ENCODE results near the gene IRF1. TPM values are rescaled to one million over a fixed set of nuclear protein-coding genes. Genes with fewer than 3 reads are reported as not detected.
"Not testable (repeated sequence)": the region's sequence is repeated elsewhere in the genome, so short reads cannot be mapped to it uniquely, and the experiment has no call there.

Gene IRF1
- polyA plus RNA-seq, 1 experiment: 25.5 TPM

DNA sequence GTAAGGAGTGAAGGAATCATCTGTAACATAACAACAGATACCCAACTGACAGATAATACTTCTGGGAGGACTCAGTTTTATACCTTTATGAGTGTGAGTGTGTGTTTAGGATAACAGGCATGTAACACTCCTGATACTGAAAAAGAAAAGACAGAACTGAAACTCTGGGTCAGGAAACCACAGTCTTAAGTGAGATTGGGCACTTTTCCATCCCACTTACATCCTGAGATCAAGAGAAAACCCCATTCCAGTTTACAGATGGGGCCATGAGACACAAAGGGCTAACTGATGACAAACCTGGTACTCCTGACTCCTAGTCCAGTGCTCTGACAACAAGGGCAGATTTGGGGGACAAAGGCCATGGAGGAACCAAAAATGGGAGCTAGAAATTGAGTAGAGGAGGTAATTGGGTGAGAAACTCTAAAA lies 34.7 kb upstream of the IRF1 start:
- Histone ChIP-seq H3K4me3 (ENCODE audit: low read depth, low read length) (no peak overlapping the region), H3K27me3 (ENCODE audit: control insufficient read depth, insufficient read depth, low read length) (no peaks in the 10 kb centered on the region), H3K36me3 (ENCODE audit: control insufficient read depth, insufficient read depth, low read length) (no peaks in the 10 kb centered on the region)
- ChIA-PET CTCF (interaction anchor here (0.7 to 3.4 kb wide), 6 partner anchors 11 to 268 kb away, joined by 3 to 29 read pairs (median 4); no protein-coding TSS in a partner anchor), POLR2A (no interaction called here)
- TF ChIP-seq, protein P1, sequence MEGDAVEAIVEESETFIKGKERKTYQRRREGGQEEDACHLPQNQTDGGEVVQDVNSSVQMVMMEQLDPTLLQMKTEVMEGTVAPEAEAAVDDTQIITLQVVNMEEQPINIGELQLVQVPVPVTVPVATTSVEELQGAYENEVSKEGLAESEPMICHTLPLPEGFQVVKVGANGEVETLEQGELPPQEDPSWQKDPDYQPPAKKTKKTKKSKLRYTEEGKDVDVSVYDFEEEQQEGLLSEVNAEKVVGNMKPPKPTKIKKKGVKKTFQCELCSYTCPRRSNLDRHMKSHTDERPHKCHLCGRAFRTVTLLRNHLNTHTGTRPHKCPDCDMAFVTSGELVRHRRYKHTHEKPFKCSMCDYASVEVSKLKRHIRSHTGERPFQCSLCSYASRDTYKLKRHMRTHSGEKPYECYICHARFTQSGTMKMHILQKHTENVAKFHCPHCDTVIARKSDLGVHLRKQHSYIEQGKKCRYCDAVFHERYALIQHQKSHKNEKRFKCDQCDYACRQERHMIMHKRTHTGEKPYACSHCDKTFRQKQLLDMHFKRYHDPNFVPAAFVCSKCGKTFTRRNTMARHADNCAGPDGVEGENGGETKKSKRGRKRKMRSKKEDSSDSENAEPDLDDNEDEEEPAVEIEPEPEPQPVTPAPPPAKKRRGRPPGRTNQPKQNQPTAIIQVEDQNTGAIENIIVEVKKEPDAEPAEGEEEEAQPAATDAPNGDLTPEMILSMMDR (IDR thresholded peaks at IDR 0.05; ENCODE audit: insufficient read depth, low read depth, low read length): no peak
- no peak for DNase-seq (ENCODE audit: low read depth)

DNA sequence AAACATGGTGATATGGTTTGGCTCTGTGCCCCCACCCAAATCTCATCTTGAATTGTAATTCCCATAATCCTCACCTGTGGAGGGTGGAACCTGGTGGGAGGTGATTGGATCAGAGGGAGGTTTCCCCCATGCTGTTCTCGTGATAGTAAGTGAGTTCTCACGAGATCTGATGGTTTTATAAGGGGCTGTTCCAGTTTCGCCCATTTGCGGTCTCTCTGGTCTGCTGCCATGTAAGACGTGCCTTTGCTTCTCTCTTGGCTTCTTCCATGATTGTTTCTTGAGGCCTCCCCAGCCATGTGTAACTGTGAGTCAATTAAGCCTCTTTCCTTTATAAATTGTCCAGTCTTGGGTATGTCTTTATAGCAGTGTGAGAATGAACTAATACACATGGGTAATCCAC lies 34.3 kb upstream of the IRF1 start:
- CTCF ChIA-PET; DNase-seq (ENCODE audit: low read depth); H3K4me3 ChIP-seq (ENCODE audit: low read depth, low read length); H3K36me3 ChIP-seq (ENCODE audit: control insufficient read depth, insufficient read depth, low read length); H3K27me3 ChIP-seq (ENCODE audit: control insufficient read depth, insufficient read depth, low read length); POLR2A ChIA-PET: not testable (repeated sequence)

DNA sequence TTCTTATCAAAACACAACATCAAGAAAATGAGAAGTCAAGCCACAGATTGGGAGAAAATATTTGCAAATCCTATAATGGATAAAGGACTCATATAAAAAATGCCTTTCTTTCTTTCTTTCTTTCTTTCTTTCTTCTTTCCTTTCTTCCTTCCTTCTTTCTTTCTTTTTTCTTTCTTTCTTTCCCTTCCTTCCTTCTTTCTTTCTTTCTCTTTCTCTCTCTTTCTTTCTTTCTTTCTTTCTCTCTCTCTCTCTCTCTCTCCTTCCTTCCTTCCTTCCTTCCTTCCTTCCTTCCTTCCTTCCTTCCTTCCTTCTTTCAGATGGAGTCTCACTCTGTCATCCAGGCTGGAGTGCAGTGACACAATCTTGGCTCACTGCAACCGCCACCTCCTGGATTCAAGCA lies 31.5 kb upstream of the IRF1 start:
- CTCF ChIA-PET: not testable (repeated sequence)

DNA sequence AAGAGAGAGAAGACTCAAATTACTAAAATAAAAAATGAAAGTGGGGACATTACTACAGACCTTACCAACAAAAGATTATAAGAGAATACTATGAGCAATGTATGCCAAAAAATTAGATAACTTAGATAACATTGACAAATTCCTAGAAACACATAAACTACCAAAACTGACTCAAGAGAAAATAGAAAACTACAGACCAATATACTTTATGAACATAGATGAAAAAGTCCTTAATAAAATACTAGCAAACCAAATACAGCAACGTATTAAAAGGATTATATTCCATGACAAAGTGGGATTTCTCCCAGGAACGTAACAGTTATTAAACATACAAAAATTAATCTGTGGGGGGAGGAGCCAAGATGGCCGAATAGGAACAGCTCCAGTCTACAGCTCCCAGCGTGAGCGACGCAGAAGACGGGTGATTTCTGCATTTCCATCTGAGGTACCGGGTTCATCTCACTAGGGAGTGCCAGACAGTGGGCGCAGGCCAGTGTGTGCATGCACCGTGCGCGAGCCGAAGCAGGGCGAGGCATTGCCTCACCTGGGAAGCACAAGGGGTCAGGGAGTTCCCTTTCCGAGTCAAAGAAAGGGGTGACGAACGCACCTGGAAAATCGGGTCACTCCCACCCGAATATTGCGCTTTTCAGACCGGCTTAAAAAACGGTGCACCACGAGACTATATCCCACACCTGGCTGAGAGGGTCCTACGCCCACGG lies 23.2 kb upstream of the IRF1 start:
- CTCF ChIA-PET; POLR2A ChIA-PET; H3K27me3 ChIP-seq (ENCODE audit: control insufficient read depth, insufficient read depth, low read length); H3K36me3 ChIP-seq (ENCODE audit: control insufficient read depth, insufficient read depth, low read length); DNase-seq (ENCODE audit: low read depth); H3K4me3 ChIP-seq (ENCODE audit: low read depth, low read length): not testable (repeated sequence)

More for the DNA sequence above, 31.5 kb upstream of the IRF1 start:
- H3K4me3 ChIP-seq (ENCODE audit: low read depth, low read length); H3K27me3 ChIP-seq (ENCODE audit: control insufficient read depth, insufficient read depth, low read length); POLR2A ChIA-PET; DNase-seq (ENCODE audit: low read depth); H3K36me3 ChIP-seq (ENCODE audit: control insufficient read depth, insufficient read depth, low read length): not testable (repeated sequence)

DNA sequence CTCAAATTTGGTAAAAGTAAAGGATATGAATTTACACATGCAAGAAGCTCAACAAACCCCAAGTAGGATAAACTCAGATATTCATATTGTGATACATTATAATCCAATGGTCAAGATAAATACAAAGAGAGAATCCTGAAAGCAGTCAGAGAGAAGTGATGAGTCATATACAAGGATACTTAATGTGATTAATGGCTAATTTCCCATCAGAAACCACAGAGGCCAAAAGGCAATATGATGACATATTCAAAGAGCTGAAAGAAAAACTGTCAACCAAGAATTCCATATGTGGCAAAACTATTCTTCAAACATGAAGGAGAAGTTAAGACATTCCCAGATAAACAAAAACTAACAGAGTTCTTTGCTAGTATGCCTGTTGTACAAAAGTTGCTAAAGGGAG lies 19.5 kb upstream of the IRF1 start:
- peak; percentile 70 for DNase-seq (ENCODE audit: low read depth)
- CTCF ChIA-PET: interaction anchor here (1.0 to 2.6 kb wide), 5 partner anchors 9 to 99 kb away, joined by 3 to 14 read pairs (median 3); no protein-coding TSS in a partner anchor
- Histone ChIP-seq H3K4me3 (ENCODE audit: low read depth, low read length) (no peak overlapping the region), H3K36me3 (ENCODE audit: control insufficient read depth, insufficient read depth, low read length) (no peaks in the 10 kb centered on the region), H3K27me3 (ENCODE audit: control insufficient read depth, insufficient read depth, low read length) (no peaks in the 10 kb centered on the region)
- POLR2A ChIA-PET: no interaction called here
- TF ChIP-seq, protein P1 (IDR thresholded peaks at IDR 0.05; ENCODE audit: insufficient read depth, low read depth, low read length): no peak

DNA sequence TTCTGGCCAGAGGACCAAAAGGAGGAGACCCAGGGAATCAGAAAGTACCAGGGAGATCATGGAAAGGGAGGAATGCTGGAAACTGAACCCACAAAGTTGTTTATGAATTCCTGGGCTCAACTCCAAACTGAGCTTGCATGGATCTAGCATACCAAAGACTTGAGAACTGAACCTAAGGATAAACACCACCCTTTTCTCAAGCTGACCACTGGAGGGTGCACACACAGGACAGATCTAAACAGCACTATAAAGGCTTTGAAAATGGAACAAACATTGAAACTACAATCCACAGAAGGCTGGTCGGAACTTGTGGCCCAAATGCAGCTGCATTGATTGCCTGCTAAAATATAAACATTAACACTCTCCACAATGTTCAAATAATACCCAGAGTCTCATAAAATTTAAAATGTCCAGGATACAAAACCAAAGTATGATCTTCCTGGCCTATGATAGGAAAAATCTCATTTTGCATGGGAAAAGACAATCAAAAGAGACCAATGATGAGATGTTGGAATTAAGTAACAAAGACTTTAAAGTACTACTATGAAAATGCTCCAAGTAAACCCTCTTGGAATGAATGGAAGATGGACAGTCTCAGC lies 15.6 kb upstream of the IRF1 start:
- Histone ChIP-seq H3K36me3 (ENCODE audit: control insufficient read depth, insufficient read depth, low read length) (no peaks in the 10 kb centered on the region), H3K27me3 (ENCODE audit: control insufficient read depth, insufficient read depth, low read length) (no peaks in the 10 kb centered on the region), H3K4me3 (ENCODE audit: low read depth, low read length) (no peak overlapping the region)
- ChIA-PET CTCF (interaction anchor here (1.0 to 13.4 kb wide), 10 partner anchors 9 to 314 kb away, joined by 3 to 255 read pairs (median 4); no protein-coding TSS in a partner anchor), POLR2A (interaction anchor here (0.6 to 0.8 kb wide), 3 partner anchors 11 to 118 kb away, joined by 3 to 6 read pairs (median 3); partner anchors contain the start of gene IRF1)
- peak; percentile 85 for DNase-seq (ENCODE audit: low read depth)
- TF ChIP-seq, protein P1 (IDR thresholded peaks at IDR 0.05; ENCODE audit: insufficient read depth, low read depth, low read length): peak; percentile 77

Data from BJ (cell line).